Hepatocyte (in vitro differentiated cells): Measurements from ENCODE around the gene RGS5. TPM values are rescaled to one million over a fixed set of nuclear protein-coding genes. Genes with fewer than 3 reads are reported as not detected.
"Not testable (repeated sequence)": the region's sequence is repeated elsewhere in the genome, so short reads cannot be mapped to it uniquely, and the experiment has no call there.

Experiments
- DNase-seq: peaks from one replicate; pipeline ENCODE4 v3.0.0-alpha.2; 2016; ENCODE audit warnings: low spot score
- H2AFZ ChIP-seq: fragments of 200-600 bp; sonication (generic); 2 replicates; pipeline ENCODE4 v1.6.0; 2016; ENCODE audit warnings: antibody characterized with exemption, mild to moderate bottlenecking
- H3K27ac ChIP-seq: fragments of 200-600 bp; sonication (generic); 2 replicates; pipeline ENCODE4 v1.5.1; 2016; ENCODE audit warnings: mild to moderate bottlenecking
- H3K27me3 ChIP-seq: fragments of 200-600 bp; sonication (generic); 2 replicates; pipeline ENCODE4 v1.6.1; 2016
- H3K36me3 ChIP-seq: fragments of 200-600 bp; sonication (generic); replicated peaks from 2 replicates; pipeline ENCODE4 v1.5.1; 2016; ENCODE audit warnings: low read depth; ENCODE audit not compliant: insufficient read depth
- H3K4me1 ChIP-seq: fragments of 200-600 bp; sonication (generic); 2 replicates; pipeline ENCODE4 v1.5.1; 2016; ENCODE audit warnings: mild to moderate bottlenecking, moderate library complexity; ENCODE audit not compliant: insufficient read depth
- H3K4me2 ChIP-seq: fragments of 200-600 bp; sonication (generic); 2 replicates; pipeline ENCODE4 v1.6.0; 2016
- H3K4me3 ChIP-seq: fragments of 200-600 bp; sonication (generic); 2 replicates; pipeline ENCODE4 v1.5.1; 2016; ENCODE audit warnings: mild to moderate bottlenecking
- H3K79me2 ChIP-seq: fragments of 200-600 bp; sonication (generic); 2 replicates; pipeline ENCODE4 v1.6.0; 2017; ENCODE audit warnings: mild to moderate bottlenecking
- H3K9me2 ChIP-seq: fragments of 200-600 bp; sonication (generic); replicated peaks from 2 replicates; pipeline ENCODE4 v1.6.0; 2017; ENCODE audit warnings: mild to moderate bottlenecking; ENCODE audit not compliant: insufficient read depth
- H3K9me3 ChIP-seq: fragments of 200-600 bp; sonication (generic); 2 replicates; pipeline ENCODE4 v1.5.1; 2016; ENCODE audit warnings: low read depth, mild to moderate bottlenecking
- H4K20me1 ChIP-seq: fragments of 200-600 bp; sonication (generic); 2 replicates; pipeline ENCODE4 v1.6.0; 2016; ENCODE audit warnings: mild to moderate bottlenecking; ENCODE audit not compliant: insufficient read depth, poor library complexity, severe bottlenecking
- CTCF ChIP-seq: fragments of 200-600 bp; sonication (generic); IDR thresholded peaks from 2 replicates; pipeline ENCODE4 v1.5.1; 2016; ENCODE audit warnings: antibody characterized with exemption, mild to moderate bottlenecking; ENCODE audit not compliant: poor library complexity
- EZH2 ChIP-seq: fragments of 200-600 bp; sonication (generic); IDR thresholded peaks from 2 replicates; pipeline ENCODE4 v1.6.1; 2016; ENCODE audit warnings: antibody characterized with exemption, mild to moderate bottlenecking, borderline replicate concordance
- EZH2phosphoT487 ChIP-seq: fragments of 200-600 bp; sonication (generic); IDR thresholded peaks from one replicate; pipeline ENCODE4 v1.6.1; 2018; ENCODE audit warnings: antibody characterized with exemption, mild to moderate bottlenecking, low read depth, moderate library complexity; ENCODE audit not compliant: unreplicated experiment, severe bottlenecking
- WGBS: methylation state at CpG from one replicate; pipeline ENCODE4 v1.1.6; 2016; ENCODE audit warnings: low lambda C conversion rate; ENCODE audit errors: missing lambda C conversion rate; 5-methylcytosine and 5-hydroxymethylcytosine counted together
- polyA plus RNA-seq: library from polyadenylated mRNA; unstranded; fragments of >200 nt; fragmentation: Nextera tagmentation; extraction: Ambion mirVana; gene quantifications from 2 replicates; pipeline ENCODE4 v1.2.1, GENCODE V29; 2016
- total RNA-seq: library from RNA; depleted of rRNA; stranded (reverse); fragments of >200 nt; gene quantifications from 2 replicates; pipeline ENCODE4 v1.2.3, GENCODE V29; 2014

Gene RGS5
- total and polyA plus RNA-seq, 2 experiments from 2014 or later, result 4.4 to 5.0 TPM

- no peaks in the 10 kb centered on the region for H3K9me3 ChIP-seq
- H3K36me3 ChIP-seq, result no peaks in the 10 kb centered on the region
- H3K79me2 ChIP-seq, result no peaks in the 10 kb centered on the region
- H3K9me2 ChIP-seq, result no peaks in the 10 kb centered on the region
- H3K4me2 ChIP-seq, result no peak overlapping the region
- H2AFZ ChIP-seq, result no peak overlapping the region
- DNase-seq, result peak; percentile 8
- 89% methylated on average over 3 of the region's 3 CpGs for WGBS
- H3K27ac ChIP-seq, result no peak overlapping the region
- no peak overlapping the region for H3K4me3 ChIP-seq
- no peaks in the 10 kb centered on the region for H4K20me1 ChIP-seq
- no peak for TF ChIP-seq CTCF
- TF ChIP-seq EZH2phosphoT487, result no peak
- no peak for TF ChIP-seq EZH2
- no peaks in the 10 kb centered on the region for H3K4me1 ChIP-seq
- no peaks in the 10 kb centered on the region for H3K27me3 ChIP-seq
These were observed 28.1 kb upstream of the RGS5 start for GRCh38 chr1:163230827-163231226.

- H3K4me1 ChIP-seq, DNase-seq, H3K79me2 ChIP-seq, H3K4me3 ChIP-seq, H3K4me2 ChIP-seq, H3K27me3 ChIP-seq, H3K27ac ChIP-seq, H4K20me1 ChIP-seq, H2AFZ ChIP-seq, H3K9me2 ChIP-seq, H3K36me3 ChIP-seq, H3K9me3 ChIP-seq: not testable (repeated sequence)
- 94% methylated on average over 3 of the region's 3 CpGs for WGBS
These were observed 25.6 kb upstream of the RGS5 start for GRCh38 chr1:163228271-163228670.

- Histone ChIP-seq H3K4me1 (no peaks in the 10 kb centered on the region), H3K4me3 (no peak overlapping the region), H3K4me2 (no peak overlapping the region), H3K9me3 (no peaks in the 10 kb centered on the region), H2AFZ (no peak overlapping the region), H3K36me3 (no peaks in the 10 kb centered on the region), H3K27me3 (no peaks in the 10 kb centered on the region), H3K27ac (no peak overlapping the region), H4K20me1 (no peaks in the 10 kb centered on the region), H3K9me2 (no peaks in the 10 kb centered on the region), H3K79me2 (no peaks in the 10 kb centered on the region)
- no peak for DNase-seq
- TF ChIP-seq EZH2phosphoT487 (no peak), CTCF (no peak), EZH2 (no peak)
- 95% methylated on average over 1 of the region's 1 CpG for WGBS
These were observed 24.4 kb upstream of the RGS5 start for GRCh38 chr1:163227126-163227525.

GRCh38 chr1:163213626-163214025, 10.9 kb upstream of the RGS5 start:
- Histone ChIP-seq H3K9me3 (no peaks in the 10 kb centered on the region), H3K4me3 (no peak overlapping the region), H3K4me1 (no peaks in the 10 kb centered on the region), H3K79me2 (no peaks in the 10 kb centered on the region), H3K27ac (no peak overlapping the region), H2AFZ (no peak overlapping the region), H3K36me3 (no peaks in the 10 kb centered on the region), H3K4me2 (no peak overlapping the region), H4K20me1 (no peaks in the 10 kb centered on the region), H3K27me3 (no peaks in the 10 kb centered on the region), H3K9me2 (no peaks in the 10 kb centered on the region)
- no peak for DNase-seq
- TF ChIP-seq EZH2, result no peak
- no peak for TF ChIP-seq EZH2phosphoT487
- no peak for TF ChIP-seq CTCF
- 92% methylated on average over 4 of the region's 4 CpGs for WGBS
